ENCODE measurements around the gene RASD2.

DNA sequence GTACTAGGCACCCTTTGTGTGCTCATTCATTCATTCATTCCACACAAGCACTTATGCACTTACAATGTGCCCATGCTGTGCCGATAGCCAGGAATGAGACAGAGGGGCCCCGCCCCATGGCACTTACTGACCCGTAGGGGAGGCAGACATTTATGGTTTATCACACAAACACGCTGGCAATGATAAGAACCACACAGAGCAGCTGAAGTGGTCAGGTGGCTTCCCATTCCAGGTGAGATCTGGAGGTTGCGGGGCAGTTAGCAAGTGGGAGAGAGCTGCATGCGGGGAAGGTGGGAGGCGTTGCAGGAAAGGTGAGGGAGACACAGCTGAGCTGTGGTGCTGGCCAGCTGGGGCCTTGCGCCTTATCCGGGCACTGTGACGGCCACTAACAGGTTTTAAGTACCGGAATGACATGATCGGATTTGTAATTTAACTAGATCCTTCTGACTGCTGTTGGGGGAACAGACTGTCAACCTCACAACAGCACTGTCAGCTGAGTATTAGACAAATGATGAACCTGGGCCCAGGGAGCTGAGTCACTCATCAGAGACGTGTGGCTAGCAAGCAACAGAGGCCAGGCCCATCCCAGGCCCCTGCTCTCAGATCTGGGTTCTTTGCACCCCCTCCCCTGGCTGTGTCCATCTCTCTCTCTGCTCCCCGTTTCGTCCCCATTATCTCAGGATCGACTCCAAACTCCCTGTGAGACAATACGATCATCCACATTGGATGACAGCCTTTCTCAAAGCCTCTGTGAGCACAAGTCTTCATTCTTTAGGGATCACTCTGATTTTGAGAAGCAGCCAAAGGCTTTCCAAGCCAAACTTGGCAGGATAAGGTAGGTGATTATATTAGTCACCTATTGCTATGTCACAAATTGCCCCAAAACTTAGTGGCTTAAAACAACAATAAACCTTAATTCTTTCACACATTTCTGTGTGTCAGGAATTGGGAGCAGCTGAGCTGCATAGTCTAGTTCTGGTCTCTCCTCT is 28.4 kb downstream of the RASD2 start:
- TF ChIP-seq, protein P1, sequence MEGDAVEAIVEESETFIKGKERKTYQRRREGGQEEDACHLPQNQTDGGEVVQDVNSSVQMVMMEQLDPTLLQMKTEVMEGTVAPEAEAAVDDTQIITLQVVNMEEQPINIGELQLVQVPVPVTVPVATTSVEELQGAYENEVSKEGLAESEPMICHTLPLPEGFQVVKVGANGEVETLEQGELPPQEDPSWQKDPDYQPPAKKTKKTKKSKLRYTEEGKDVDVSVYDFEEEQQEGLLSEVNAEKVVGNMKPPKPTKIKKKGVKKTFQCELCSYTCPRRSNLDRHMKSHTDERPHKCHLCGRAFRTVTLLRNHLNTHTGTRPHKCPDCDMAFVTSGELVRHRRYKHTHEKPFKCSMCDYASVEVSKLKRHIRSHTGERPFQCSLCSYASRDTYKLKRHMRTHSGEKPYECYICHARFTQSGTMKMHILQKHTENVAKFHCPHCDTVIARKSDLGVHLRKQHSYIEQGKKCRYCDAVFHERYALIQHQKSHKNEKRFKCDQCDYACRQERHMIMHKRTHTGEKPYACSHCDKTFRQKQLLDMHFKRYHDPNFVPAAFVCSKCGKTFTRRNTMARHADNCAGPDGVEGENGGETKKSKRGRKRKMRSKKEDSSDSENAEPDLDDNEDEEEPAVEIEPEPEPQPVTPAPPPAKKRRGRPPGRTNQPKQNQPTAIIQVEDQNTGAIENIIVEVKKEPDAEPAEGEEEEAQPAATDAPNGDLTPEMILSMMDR (IDR thresholded peaks at IDR 0.05), result no peak
- TF ChIP-seq POLR2A (IDR thresholded peaks at IDR 0.05) (no peak), EP300 (IDR thresholded peaks at IDR 0.05) (no peak)
